GM21619 (cell line): ENCODE data around the gene RALGAPA2.
"Not testable (repeated sequence)": the region's sequence is repeated elsewhere in the genome, so short reads cannot be mapped to it uniquely, and the experiment has no call there.

Experiments used
- ATAC-seq: cut with Tn5 transposase; IDR thresholded peaks from one replicate; pipeline ENCODE4 v1.9.1; 2021; ENCODE audit not compliant: unreplicated experiment

The RALGAPA2 gene

DNA sequence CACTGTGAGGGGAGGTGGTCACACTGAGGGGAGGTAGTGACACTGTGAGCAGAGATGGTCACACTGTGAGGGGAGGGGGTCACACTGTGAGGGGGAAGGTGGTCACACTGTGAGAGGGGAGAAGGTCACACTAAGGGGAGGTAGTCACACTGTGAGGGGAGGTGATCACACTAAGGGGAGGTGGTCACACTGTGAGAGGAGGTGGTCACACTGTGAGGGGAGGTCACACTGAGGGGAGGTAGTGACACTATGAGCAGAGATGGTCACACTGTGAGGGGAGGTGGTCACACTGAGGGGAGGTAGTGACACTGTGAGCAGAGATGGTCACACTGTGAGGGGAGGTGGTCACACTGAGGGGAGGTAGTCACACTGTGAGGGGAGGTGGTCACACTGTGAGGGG lies 356.9 kb downstream of the RALGAPA2 start:
- ATAC-seq = not testable (repeated sequence)

DNA sequence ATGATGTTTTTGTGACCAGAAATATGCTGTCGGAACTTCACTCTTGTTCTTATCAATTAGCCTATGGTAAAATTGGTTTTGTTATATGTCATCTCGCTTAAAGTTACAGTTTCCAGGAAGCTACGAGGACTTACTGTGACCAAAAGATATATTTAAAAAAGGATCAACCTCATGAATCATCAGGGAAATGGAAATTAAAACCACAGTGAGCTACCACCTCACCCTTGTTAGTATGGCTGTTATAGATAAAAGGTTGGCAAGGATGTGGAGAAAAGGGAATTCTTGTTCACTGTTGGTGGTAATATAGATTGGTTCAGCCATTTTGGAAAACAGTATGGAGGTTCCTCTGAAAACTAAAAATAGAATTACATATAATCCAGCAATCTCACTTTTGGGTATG lies 358.9 kb downstream of the RALGAPA2 start:
- ATAC-seq = no peak

DNA sequence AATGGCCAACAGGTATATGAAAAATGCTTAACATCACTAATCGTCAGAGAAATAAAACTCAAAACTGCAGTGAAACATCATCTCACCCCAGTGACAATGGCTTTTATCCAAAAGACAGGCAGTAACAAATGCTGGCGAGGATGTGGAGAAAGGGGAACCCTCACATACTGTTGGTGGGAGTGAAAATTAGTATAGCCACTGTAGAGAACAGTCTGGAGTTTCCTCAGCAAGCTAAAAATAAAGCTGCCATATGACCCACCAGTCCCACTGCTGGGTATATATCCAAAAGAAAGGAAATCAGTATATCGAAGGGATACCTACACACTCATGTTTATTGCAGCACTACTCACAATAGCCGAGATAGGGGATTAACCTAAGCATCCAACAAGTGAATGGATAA lies 368.0 kb downstream of the RALGAPA2 start:
- ATAC-seq = no peak

DNA sequence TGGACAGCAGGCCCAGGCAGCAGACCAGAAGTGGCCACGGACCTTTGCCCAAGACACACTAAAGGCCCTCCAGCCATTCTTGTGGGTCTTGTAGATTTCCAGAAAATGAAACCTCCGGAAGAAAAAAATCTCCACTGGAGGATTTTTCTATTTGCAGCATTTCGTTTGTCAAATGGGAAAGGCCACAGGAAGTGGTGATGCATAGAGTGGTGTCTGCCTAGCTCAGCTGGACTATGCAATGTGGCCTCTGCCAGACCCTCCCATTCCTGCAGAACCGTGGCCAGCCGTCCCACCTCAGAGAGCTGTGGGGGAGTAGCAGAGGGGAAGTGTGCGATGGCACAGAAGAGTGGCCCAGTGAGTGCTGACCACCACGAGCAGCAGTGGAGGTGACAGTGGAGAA lies 368.5 kb downstream of the RALGAPA2 start:
- ATAC-seq = no peak
